Kasumi-1 (cell line): ENCODE data around the gene SUSD6.
"Not testable (repeated sequence)": the region's sequence is repeated elsewhere in the genome, so short reads cannot be mapped to it uniquely, and the experiment has no call there.

Experiments used
- DNase-seq, 2 experiments: peaks; one replicate each; lab custom pipeline; 2025; lab: John Stamatoyannopoulos, UW

Gene SUSD6

GRCh38 chr14:69695322-69696203 is 84.2 kb downstream of the SUSD6 start:
- DNase-seq, result peak; percentile 20 to 35

GRCh38 chr14:69696204-69696527 is 84.8 kb downstream of the SUSD6 start:
- no peak for DNase-seq

GRCh38 chr14:69696633-69697557 is 85.5 kb downstream of the SUSD6 start:
- DNase-seq, result peak; percentile 10 to 22

- no peak for DNase-seq
Measured at GRCh38 chr14:69698572-69698971, 87.2 kb downstream of the SUSD6 start.

GRCh38 chr14:69699243-69699642 is 87.8 kb downstream of the SUSD6 start:
- not testable (repeated sequence) for DNase-seq

- no peak for DNase-seq
Measured at GRCh38 chr14:69699748-69700303, 88.4 kb downstream of the SUSD6 start.

GRCh38 chr14:69700575-69700974 is 89.2 kb downstream of the SUSD6 start:
- peak in 1 of 2 experiments; percentile 6 for DNase-seq

GRCh38 chr14:69701291-69701690 is 89.9 kb downstream of the SUSD6 start:
- DNase-seq, result no peak

GRCh38 chr14:69701857-69702256 is 90.5 kb downstream of the SUSD6 start:
- peak; percentile 23 to 32 for DNase-seq

GRCh38 chr14:69703047-69704039 is 91.9 kb downstream of the SUSD6 start:
- peak; percentile 69 to 79 for DNase-seq

- DNase-seq, result no peak
Measured at GRCh38 chr14:69704319-69704718, 92.9 kb downstream of the SUSD6 start.

- DNase-seq, result no peak
Measured at GRCh38 chr14:69705706-69706105, 94.3 kb downstream of the SUSD6 start.

GRCh38 chr14:69708049-69708448 is 96.7 kb downstream of the SUSD6 start:
- DNase-seq, result peak in 1 of 2 experiments; percentile 8

- DNase-seq, result peak; percentile 50 to 73
Measured at GRCh38 chr14:69708586-69709560, 97.5 kb downstream of the SUSD6 start.

GRCh38 chr14:69710378-69710777 is 99.0 kb downstream of the SUSD6 start:
- peak; percentile 53 to 58 for DNase-seq

- no peak for DNase-seq
Measured at GRCh38 chr14:69711065-69711464, 99.7 kb downstream of the SUSD6 start.

- no peak for DNase-seq
Measured at GRCh38 chr14:69711477-69711876, 100.1 kb downstream of the SUSD6 start.

- DNase-seq, result no peak
Measured at GRCh38 chr14:69711881-69712560, 100.6 kb downstream of the SUSD6 start.

GRCh38 chr14:69712599-69713088 is 101.2 kb downstream of the SUSD6 start:
- peak; percentile 26 to 30 for DNase-seq
